ENCODE measurements around the gene DNAH2. TPM values are rescaled to one million over a fixed set of nuclear protein-coding genes. Genes with fewer than 3 reads are reported as not detected.

Gene DNAH2
- total and polyA plus RNA-seq, 2 of the 13 experiments (the other 11 are each of a cell fraction or from before 2014, with no cell fraction given) = not detected

- POLR2A ChIA-PET = interaction anchor here (1.3 kb wide), 1 partner anchor 9 kb away, joined by 3 read pairs; no protein-coding TSS in a partner anchor
- FAIRE-seq (peak; percentile 67), ATAC-seq (peak; percentile 66), DNase-seq (ENCODE audit: low spot score) (peak; percentile 64)
- no TSS peak for BruUV-seq (replicated peaks)
- no peak overlapping the region for H2AFZ ChIP-seq (ENCODE audit: low read length)
- no peak overlapping the region for H3K27ac ChIP-seq (ENCODE audit: extremely low read length, insufficient read depth, low read length)
- no peaks in the 10 kb centered on the region for H3K79me2 ChIP-seq (ENCODE audit: insufficient read depth, low read length)
- no peaks in the 10 kb centered on the region for H3K9me3 ChIP-seq (ENCODE audit: low read length)
- CTCF ChIA-PET (ENCODE audit: low intra/inter-chr PET ratio, low total read pairs) = interaction anchor here (0.9 to 2.7 kb wide), 5 partner anchors 17 to 46 kb away, joined by 4 to 28 read pairs (median 5); no protein-coding TSS in a partner anchor
- peaks cover 13% of the 10 kb centered on the region for H3K4me1 ChIP-seq (ENCODE audit: insufficient read depth, low read length)
- H3K9ac ChIP-seq (ENCODE audit: insufficient read depth, low read depth, low read length) = no peak overlapping the region
- no peaks in the 10 kb centered on the region for H3K27me3 ChIP-seq (ENCODE audit: control insufficient read depth in 1 of 2, insufficient read depth in 2 of 2, low read length in 2 of 2)
- in situ Hi-C loops (cut with HindIII; ENCODE audit: extremely low pct_ligation_motif_present, low pct_unique_long_range_greater_than_20kb) (no loop called here), intact Hi-C loops (cut with micrococcal nuclease; ENCODE audit: unreplicated experiment) (loop anchor here (1.0 kb wide), 1 partner anchor 29 kb away; no protein-coding TSS in a partner anchor)
- peaks cover 31 to 46% of the 10 kb centered on the region in 2 experiments for H3K36me3 ChIP-seq (replicated peaks in 1 of 2; ENCODE audit: control insufficient read depth in 1 of 2, insufficient read depth in 2 of 2, low read length in 2 of 2)
- no peak overlapping the region for H3K4me3 ChIP-seq (replicated peaks in 1 of 3; ENCODE audit: insufficient read depth in 1 of 3, low read depth in 2 of 3, low read length in 3 of 3)
- H3K4me2 ChIP-seq (ENCODE audit: low read depth, low read length) = no peak overlapping the region
- WGBS (ENCODE audit: low lambda C conversion rate) = 93% methylated on average over 24 of the region's 60 CpGs
- peaks cover 7% of the 10 kb centered on the region for H4K20me1 ChIP-seq (ENCODE audit: insufficient read depth, low read length)
- TF ChIP-seq SP140L (CRISPR knock-in tag; IDR thresholded peaks at IDR 0.05; ENCODE audit: borderline replicate concordance) (no peak), ZNF773 (CRISPR knock-in tag; IDR thresholded peaks at IDR 0.05; ENCODE audit: borderline replicate concordance) (no peak), RBFOX2 (IDR thresholded peaks at IDR 0.05; ENCODE audit: low read depth, low read length) (peak; percentile 80), ZNF333 (CRISPR knock-in tag; IDR thresholded peaks at IDR 0.05; ENCODE audit: borderline replicate concordance) (no peak), GATAD1 (CRISPR knock-in tag; IDR thresholded peaks at IDR 0.05) (0 out of 2 replicates have a peak, but pooled peaks have one; percentile 63), ZNF530 (CRISPR knock-in tag; IDR thresholded peaks at IDR 0.05; ENCODE audit: low read depth) (no peak), ZNF281 (CRISPR knock-in tag; IDR thresholded peaks at IDR 0.05; ENCODE audit: borderline replicate concordance) (no peak; the same call in 1 of the 2 replicates), ZNF614 (CRISPR knock-in tag; IDR thresholded peaks at IDR 0.05; ENCODE audit: borderline replicate concordance) (peak; percentile 64; the same call in 1 of the 2 replicates), ZSCAN5A (CRISPR knock-in tag; IDR thresholded peaks at IDR 0.05; ENCODE audit: borderline replicate concordance) (0 out of 2 replicates have a peak, but pooled peaks have one; percentile 34), REPIN1 (CRISPR knock-in tag; IDR thresholded peaks at IDR 0.05; ENCODE audit: borderline replicate concordance, low read depth) (peak; percentile 51; the same call in 1 of the 2 replicates), ARID3A (IDR thresholded peaks at IDR 0.05; ENCODE audit: low read depth, low read length) (no peak), ATF2 (CRISPR knock-in tag; IDR thresholded peaks at IDR 0.05) (peak; percentile 20; the same call in 1 of the 2 replicates), DBP (CRISPR knock-in tag; IDR thresholded peaks at IDR 0.05; ENCODE audit: not compliant biosample characterization) (no peak)
Measured at GRCh38 chr17:7851438-7852261, 134.1 kb downstream of the DNAH2 start.
